Fibroblast of lung (primary cell): ENCODE results near the gene HNRNPLL.

Source experiments
- CTCF ChIP-seq, 2 donors: IDR thresholded peaks in 1 of 2; conservative IDR thresholded peaks in 1 of 2; 1 replicate in 1 of 2; 2 replicates in 1 of 2; pipeline ENCODE4 v1.5.1; 2011 to 2012; ENCODE audit warnings: low read length in 2 of 2, control low read depth in 1 of 2, inconsistent platforms in 1 of 2, low read depth in 1 of 2, mild to moderate bottlenecking in 1 of 2
- EZH2 ChIP-seq: IDR thresholded peaks from 2 replicates; pipeline ENCODE4 v1.5.1; 2012; ENCODE audit warnings: low read length, control low read depth, mild to moderate bottlenecking; ENCODE audit errors: missing control alignments

- TF ChIP-seq CTCF (conservative IDR thresholded peaks at IDR 0.05 in 1 of 2, IDR thresholded peaks at IDR 0.05 in 1 of 2; ENCODE audit: low read depth in 1 of 2, low read length in 2 of 2), result no peak
- TF ChIP-seq EZH2, result no peak
Observed at GRCh38 chr2:38528534-38528933, 74.2 kb downstream of the HNRNPLL start.
